ENCODE results near the gene PLSCR4. TPM values are rescaled to one million over a fixed set of nuclear protein-coding genes. Genes with fewer than 3 reads are reported as not detected.

PLSCR4 gene
- total RNA-seq, result 76.5 and 99.1 TPM in 2 replicates

GRCh38 chr3:146250449-146251382 lies at the start of gene PLSCR4:
Gene PLSCR4, minus strand, starts transcription at chr3:146251105. Its CDS starts 29,034 bp downstream, at chr3:146222071.

GRCh38 chr3:146160964-146161662 lies 89.8 kb downstream of the PLSCR4 start, which contains the start of gene PLOD2:
Gene PLOD2, minus strand, starts transcription at chr3:146161184. Its CDS starts 195 bp downstream, at chr3:146160989.

Other genes starting within 250 kb of the PLSCR4 start
- gene PLOD2, start 89.9 kb downstream of the PLSCR4 start, total RNA-seq, result 131 and 158 TPM in 2 replicates
- 0.40 TPM in 1 of 2 replicates, not detected in the other for gene PLSCR2, start 218.5 kb upstream of the PLSCR4 start, total RNA-seq

All from aortic smooth muscle cell (primary cell).